HG02623 (cell line): ENCODE measurements around the gene CYP51A1.
"Not testable (repeated sequence)": the region's sequence is repeated elsewhere in the genome, so short reads cannot be mapped to it uniquely, and the experiment has no call there.

Experiments
- ATAC-seq: cut with Tn5 transposase; IDR thresholded peaks from one replicate; pipeline ENCODE4 v1.9.1; 2021; ENCODE audit warnings: moderate library complexity; ENCODE audit not compliant: unreplicated experiment

The CYP51A1 gene

GRCh38 chr7:92131764-92132330, 2.4 kb downstream of the CYP51A1 start:
- ATAC-seq: no peak

GRCh38 chr7:92131093-92131492, 3.2 kb downstream of the CYP51A1 start:
- ATAC-seq: no peak

DNA sequence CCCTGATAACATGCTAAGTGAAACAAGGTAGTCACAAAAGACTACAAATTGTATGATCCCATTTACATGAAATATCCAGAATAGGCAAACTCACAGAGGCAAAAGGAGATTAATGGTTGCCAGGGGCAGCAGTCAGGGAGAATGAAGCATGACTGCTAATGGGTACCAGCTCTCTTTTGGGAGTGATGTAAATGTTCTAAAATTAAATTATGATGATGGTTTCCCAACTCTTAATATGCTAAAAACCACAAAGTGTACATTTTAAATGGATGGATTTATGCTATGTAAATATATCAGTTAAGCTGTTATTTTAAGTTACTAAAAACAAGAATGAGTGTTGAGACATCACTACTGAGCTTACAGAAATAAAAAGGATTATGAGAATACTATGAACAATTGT, 12.6 kb downstream of the CYP51A1 start:
- no peak for ATAC-seq

DNA sequence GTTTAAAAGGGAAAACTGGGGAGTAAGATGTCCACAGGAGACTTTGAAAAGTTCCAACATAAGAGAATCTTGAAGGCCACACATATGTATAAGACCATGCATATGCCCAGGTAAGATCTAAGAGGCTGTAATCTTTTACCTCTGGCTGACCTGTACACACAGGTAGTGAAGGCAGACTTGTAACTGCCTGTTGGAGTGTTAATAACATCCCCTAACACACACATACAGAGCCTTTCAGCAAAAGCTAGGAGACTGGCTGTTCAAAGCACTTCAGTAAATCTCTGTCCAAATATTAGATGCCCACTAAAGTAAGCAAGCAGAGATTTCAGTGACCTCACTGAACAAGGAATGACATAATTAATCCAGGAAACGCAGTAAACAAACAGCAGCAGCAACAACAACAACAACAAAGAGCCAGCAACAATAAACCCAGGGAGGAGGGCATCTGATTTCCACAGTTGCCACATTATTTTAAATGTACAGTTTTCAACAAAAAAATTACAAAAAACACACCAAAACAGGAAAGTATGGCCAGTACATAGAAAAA, 15.0 kb downstream of the CYP51A1 start:
- no peak for ATAC-seq

- no peak for ATAC-seq
Observed at GRCh38 chr7:92116949-92117348, 17.3 kb downstream of the CYP51A1 start.

- ATAC-seq: no peak
Observed at GRCh38 chr7:92115821-92116220, 18.5 kb downstream of the CYP51A1 start.

- ATAC-seq: no peak
Observed at GRCh38 chr7:92110857-92111256, 23.4 kb downstream of the CYP51A1 start.

- ATAC-seq: no peak
Observed at GRCh38 chr7:92108821-92109220, 25.5 kb downstream of the CYP51A1 start.

GRCh38 chr7:92102862-92103261, 31.4 kb downstream of the CYP51A1 start:
- ATAC-seq: not testable (repeated sequence)

GRCh38 chr7:92100534-92100933, 33.7 kb downstream of the CYP51A1 start:
- ATAC-seq: no peak

DNA sequence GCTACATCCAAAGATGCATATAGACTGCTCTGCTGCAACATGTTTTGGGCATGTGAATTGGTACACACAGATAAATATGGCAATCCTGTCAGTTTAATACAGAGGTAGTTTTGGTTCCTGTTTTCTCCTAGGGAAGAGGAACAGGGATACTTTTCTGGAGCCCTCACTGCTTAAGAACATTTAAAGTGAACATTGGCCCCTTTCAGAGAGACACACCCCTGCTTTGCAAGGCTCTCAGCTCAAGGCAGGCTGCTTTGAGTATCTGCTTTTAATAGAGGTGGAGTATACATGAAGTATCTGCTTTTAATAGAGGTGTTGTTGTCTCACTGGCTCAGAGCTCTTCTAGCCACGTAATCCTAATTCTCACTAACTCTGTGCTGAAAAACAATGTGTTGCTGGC, 38.9 kb downstream of the CYP51A1 start:
- no peak for ATAC-seq

DNA sequence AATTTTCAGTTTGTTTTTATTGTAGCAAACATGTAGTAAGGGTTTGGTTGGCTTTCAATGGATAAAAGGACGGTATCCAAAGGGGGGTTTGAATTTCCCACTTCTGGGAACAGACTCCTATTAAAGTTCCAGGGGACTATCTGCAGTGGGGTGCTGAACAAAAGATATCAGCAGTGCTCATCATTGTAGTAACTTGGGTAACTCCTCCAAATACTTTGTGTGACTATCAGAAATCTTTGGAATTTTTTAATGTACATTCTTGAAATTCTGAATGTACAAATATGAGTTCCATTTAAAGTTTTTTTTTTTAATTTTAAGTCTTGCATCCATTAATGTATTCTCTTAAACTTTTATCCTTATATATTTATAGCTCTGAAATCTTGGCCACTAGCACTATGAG, 42.1 kb downstream of the CYP51A1 start:
- ATAC-seq: no peak

GRCh38 chr7:92088266-92088665, 46.0 kb downstream of the CYP51A1 start:
- ATAC-seq: no peak

GRCh38 chr7:92083922-92084321, 50.4 kb downstream of the CYP51A1 start:
- ATAC-seq: not testable (repeated sequence)

- no peak for ATAC-seq
Observed at GRCh38 chr7:92076509-92076908, 57.8 kb downstream of the CYP51A1 start.

- peak; percentile 74 for ATAC-seq
Observed at GRCh38 chr7:92075455-92076158, 58.7 kb downstream of the CYP51A1 start.

GRCh38 chr7:92072708-92073107, 61.6 kb downstream of the CYP51A1 start:
- no peak for ATAC-seq

DNA sequence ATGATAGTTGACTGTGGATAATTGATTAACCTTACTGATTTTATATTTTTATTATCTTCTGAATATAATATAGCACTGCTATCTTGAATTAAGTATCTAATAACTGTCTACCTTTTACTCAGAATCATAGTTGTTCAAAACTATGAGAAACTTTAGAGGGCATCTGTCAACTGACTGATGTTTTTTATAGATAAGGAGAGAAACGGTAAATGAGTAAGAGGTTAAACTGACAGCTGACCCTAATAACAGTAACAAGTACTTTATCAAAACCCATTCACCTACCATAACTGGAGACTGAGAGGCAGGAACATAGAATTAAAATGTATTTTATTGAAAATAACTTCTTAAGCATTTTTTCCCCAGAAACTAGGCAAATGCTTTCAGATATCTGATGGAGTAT, 62.2 kb downstream of the CYP51A1 start:
- ATAC-seq: no peak

DNA sequence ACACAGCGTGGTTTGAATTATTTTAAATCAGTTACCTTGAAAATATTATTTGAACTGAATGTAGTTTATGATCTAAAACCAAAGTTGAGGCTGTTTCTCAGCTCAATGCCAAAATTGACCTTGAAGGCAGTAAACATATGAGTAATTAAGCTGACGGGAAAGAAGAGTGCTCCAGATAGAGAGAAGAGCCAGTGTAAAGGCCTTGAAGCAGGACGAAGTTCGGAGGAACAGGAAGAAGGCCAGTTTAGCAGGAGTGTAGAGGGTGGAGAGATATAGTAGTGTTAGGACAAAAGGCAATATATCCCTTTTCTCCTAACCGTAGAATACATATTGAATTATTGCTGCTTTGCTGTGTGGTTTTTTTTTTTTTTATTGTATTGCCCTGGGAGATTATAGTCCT, 63.2 kb downstream of the CYP51A1 start:
- no peak for ATAC-seq

GRCh38 chr7:92064438-92065029, 69.7 kb downstream of the CYP51A1 start:
- ATAC-seq: no peak
